Smooth muscle cell (in vitro differentiated cells): ENCODE measurements around the gene CFAP77. TPM values are rescaled to one million over a fixed set of nuclear protein-coding genes. Genes with fewer than 3 reads are reported as not detected.

Experiments used
- DNase-seq: peaks from one replicate; lab custom pipeline; 2025; ENCODE audit not compliant: unreplicated experiment; lab: John Stamatoyannopoulos, UW
- H2AFZ ChIP-seq: fragments of 200-600 bp; sonication (generic); 2 replicates; pipeline ENCODE4 v1.6.0; 2016; ENCODE audit warnings: antibody characterized with exemption, low read depth, mild to moderate bottlenecking
- H3F3A ChIP-seq: fragments of 200-600 bp; sonication (generic); 2 replicates; pipeline ENCODE4 v1.6.0; 2017; ENCODE audit warnings: antibody characterized with exemption, low read depth
- H3K27ac ChIP-seq: fragments of 200-600 bp; sonication (generic); 2 replicates; pipeline ENCODE4 v1.5.1; 2016; ENCODE audit warnings: low read depth, mild to moderate bottlenecking
- H3K27me3 ChIP-seq: fragments of 200-600 bp; sonication (generic); 2 replicates; pipeline ENCODE4 v1.6.1; 2016; ENCODE audit warnings: low read depth, mild to moderate bottlenecking
- H3K36me3 ChIP-seq: fragments of 200-600 bp; sonication (generic); 2 replicates; pipeline ENCODE4 v1.5.1; 2016; ENCODE audit warnings: low read depth
- H3K4me1 ChIP-seq: fragments of 200-600 bp; sonication (generic); 2 replicates; pipeline ENCODE4 v1.5.1; 2016; ENCODE audit warnings: low read depth
- H3K4me2 ChIP-seq: fragments of 200-600 bp; sonication (generic); 2 replicates; pipeline ENCODE4 v1.6.0; 2016; ENCODE audit warnings: mild to moderate bottlenecking
- H3K4me3 ChIP-seq: fragments of 200-600 bp; sonication (generic); 2 replicates; pipeline ENCODE4 v1.5.1; 2016; ENCODE audit warnings: mild to moderate bottlenecking
- H3K79me2 ChIP-seq: fragments of 200-600 bp; sonication (generic); 2 replicates; pipeline ENCODE4 v1.6.0; 2016; ENCODE audit warnings: low read depth, mild to moderate bottlenecking
- H3K9ac ChIP-seq: fragments of 200-600 bp; sonication (generic); 2 replicates; pipeline ENCODE4 v1.6.0; 2016; ENCODE audit warnings: low read depth
- H3K9me3 ChIP-seq: fragments of 200-600 bp; sonication (generic); replicated peaks from 2 replicates; pipeline ENCODE4 v1.5.1; 2016; ENCODE audit warnings: low read depth
- H4K20me1 ChIP-seq: fragments of 200-600 bp; sonication (generic); 2 replicates; pipeline ENCODE4 v1.6.0; 2016; ENCODE audit warnings: low read depth
- CTCF ChIP-seq: fragments of 200-600 bp; sonication (generic); IDR thresholded peaks from 2 replicates; pipeline ENCODE4 v1.5.1; 2017; ENCODE audit warnings: borderline replicate concordance, mild to moderate bottlenecking, antibody characterized with exemption; ENCODE audit not compliant: insufficient read depth, poor library complexity, severe bottlenecking
- WGBS: methylation state at CpG from one replicate; pipeline ENCODE4 v1.1.7; 2016; ENCODE audit warnings: low lambda C conversion rate; 5-methylcytosine and 5-hydroxymethylcytosine counted together
- polyA plus RNA-seq: library from polyadenylated mRNA; unstranded; fragments of >200 nt; fragmentation: Nextera tagmentation; extraction: Ambion mirVana; gene quantifications from 2 replicates; pipeline ENCODE4 v1.2.1, GENCODE V29; 2016
- total RNA-seq: library from RNA; depleted of rRNA; stranded (reverse); fragments of >200 nt; gene quantifications from 2 replicates; pipeline ENCODE4 v1.2.3, GENCODE V29; 2014

CFAP77 gene
- total and polyA plus RNA-seq, 2 experiments from 2014 or later, result 0.31 TPM; not detected in 1

GRCh38 chr9:132571806-132572600 lies 162.0 kb downstream of the CFAP77 start:
- no peak overlapping the region for H3K27ac ChIP-seq
- H3K9me3 ChIP-seq, result no peaks in the 10 kb centered on the region
- no peaks in the 10 kb centered on the region for H3K4me1 ChIP-seq
- H4K20me1 ChIP-seq, result no peaks in the 10 kb centered on the region
- WGBS, result 93% methylated on average over 15 of the region's 15 CpGs
- no peaks in the 10 kb centered on the region for H3K36me3 ChIP-seq
- no peak for TF ChIP-seq CTCF
- H3K27me3 ChIP-seq, result peaks cover 22% of the 10 kb centered on the region
- H3K79me2 ChIP-seq, result no peaks in the 10 kb centered on the region
- no peak overlapping the region for H3K4me2 ChIP-seq
- H3F3A ChIP-seq, result no peaks in the 10 kb centered on the region
- no peak overlapping the region for H3K4me3 ChIP-seq
- H3K9ac ChIP-seq, result no peak overlapping the region
- no peak for DNase-seq
- no peak overlapping the region for H2AFZ ChIP-seq

GRCh38 chr9:132572921-132573320 lies 162.9 kb downstream of the CFAP77 start:
- DNase-seq, result no peak
- Histone ChIP-seq H3F3A (no peaks in the 10 kb centered on the region), H2AFZ (no peak overlapping the region), H3K9me3 (no peaks in the 10 kb centered on the region), H3K9ac (no peak overlapping the region), H3K79me2 (no peaks in the 10 kb centered on the region), H3K27me3 (peaks cover 28% of the 10 kb centered on the region), H4K20me1 (no peaks in the 10 kb centered on the region), H3K4me2 (no peak overlapping the region), H3K4me3 (no peak overlapping the region), H3K36me3 (no peaks in the 10 kb centered on the region), H3K4me1 (no peaks in the 10 kb centered on the region), H3K27ac (no peak overlapping the region)
- 28% methylated on average over 8 of the region's 8 CpGs for WGBS
- no peak for TF ChIP-seq CTCF

- Histone ChIP-seq H3K27ac (no peak overlapping the region), H3K4me3 (no peak overlapping the region), H3K9ac (no peak overlapping the region), H3K36me3 (no peaks in the 10 kb centered on the region), H3F3A (no peaks in the 10 kb centered on the region), H3K9me3 (no peaks in the 10 kb centered on the region), H3K79me2 (no peaks in the 10 kb centered on the region), H3K27me3 (peaks cover 50% of the 10 kb centered on the region), H3K4me1 (no peaks in the 10 kb centered on the region), H3K4me2 (no peak overlapping the region), H4K20me1 (no peaks in the 10 kb centered on the region), H2AFZ (no peak overlapping the region)
- WGBS, result 19% methylated on average over 16 of the region's 16 CpGs
- DNase-seq, result peak; percentile 31
- TF ChIP-seq CTCF, result peak; percentile 82
Measured at GRCh38 chr9:132575005-132575609, 165.1 kb downstream of the CFAP77 start.
